Effector memory CD4-positive, alpha-beta T cell (primary cell): ENCODE results near the gene DVL1.

Experiments
- DNase-seq, 3 donors: peaks; one replicate each; pipeline ENCODE4 v3.0.0-alpha.2; 2020
- H3K27ac ChIP-seq: 2 replicates; pipeline ENCODE4 v1.7.0; 2013; ENCODE audit warnings: mild to moderate bottlenecking, low read length, moderate library complexity; ENCODE audit not compliant: insufficient read depth, poor library complexity, severe bottlenecking
- H3K27me3 ChIP-seq: replicated peaks from 2 replicates; pipeline ENCODE4 v1.7.0; 2013; ENCODE audit warnings: mild to moderate bottlenecking, low read length; ENCODE audit not compliant: insufficient read depth, control insufficient read depth, poor library complexity, severe bottlenecking
- H3K36me3 ChIP-seq: 2 replicates; pipeline ENCODE4 v1.7.0; 2013; ENCODE audit warnings: mild to moderate bottlenecking, low read length, moderate library complexity; ENCODE audit not compliant: control insufficient read depth, insufficient read depth
- H3K4me1 ChIP-seq: 2 replicates; pipeline ENCODE4 v1.7.0; 2013; ENCODE audit warnings: low read length, mild to moderate bottlenecking; ENCODE audit not compliant: control insufficient read depth, insufficient read depth, poor library complexity, severe bottlenecking
- H3K4me3 ChIP-seq: 2 replicates; pipeline ENCODE4 v1.7.0; 2013; ENCODE audit warnings: low read length, low read depth, mild to moderate bottlenecking; ENCODE audit not compliant: insufficient read depth, poor library complexity, severe bottlenecking
- H3K9me3 ChIP-seq: 2 replicates; pipeline ENCODE4 v1.7.0; 2013; ENCODE audit warnings: mild to moderate bottlenecking, low read length, moderate library complexity; ENCODE audit not compliant: control insufficient read depth
- total RNA-seq, 3 donors: gene quantifications; one replicate each; lab custom pipeline; 2026; lab: John Stamatoyannopoulos, UW

The DVL1 gene
- total RNA-seq, result 49.4 to 70.4 (median 59.2) reads per million in 3 donors

DNA sequence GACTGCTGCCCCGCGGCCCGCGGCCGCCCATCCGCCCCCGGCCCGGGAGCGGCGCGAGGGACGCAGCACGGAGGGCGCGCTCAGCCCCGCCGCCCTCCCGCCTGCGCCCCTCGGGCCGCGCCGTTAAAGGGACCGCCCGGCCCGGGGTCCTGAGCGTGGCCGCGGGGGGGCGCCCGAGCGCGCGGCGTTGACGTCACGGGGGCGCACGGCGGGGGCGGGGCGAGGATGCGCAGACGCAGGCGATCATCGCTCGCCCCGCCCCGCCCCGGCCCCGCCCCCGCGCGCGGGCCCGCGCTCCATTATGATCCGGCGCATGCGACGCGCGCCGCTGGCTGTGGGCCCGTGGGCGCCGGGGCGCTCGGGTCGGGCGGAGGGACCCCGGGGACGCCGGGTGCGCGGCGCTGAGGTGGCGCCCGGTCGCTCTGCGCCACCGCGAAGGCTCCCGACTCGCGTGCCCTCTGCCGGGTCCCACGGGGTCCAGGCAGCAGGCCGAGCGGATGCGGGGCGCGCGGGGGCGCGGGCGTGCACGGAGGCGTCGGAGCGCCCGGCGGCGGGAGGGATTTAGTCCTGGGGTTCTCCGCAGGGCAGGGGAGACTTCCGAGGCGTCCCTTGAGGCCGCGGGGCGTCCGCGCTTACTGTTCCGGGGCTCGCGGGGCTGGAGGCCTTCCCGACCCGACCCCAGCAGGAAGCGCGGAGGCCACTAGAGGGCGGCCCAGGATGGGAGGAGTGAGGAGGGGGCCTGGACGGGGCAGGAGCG is at the start of gene DVL1:
DVL1 (minus strand) TSS at position 163 of the 757 bp plus-strand sequence. CDS start 353 bp downstream, outside the sequence.
- peak within 1 kb of the TSS; percentile 70 for H3K27ac ChIP-seq
- H3K4me3 ChIP-seq, result peak within 1 kb of the TSS; percentile 60
- H3K36me3 ChIP-seq, result no peaks in the 10 kb centered on the region
- H3K4me1 ChIP-seq, result peaks cover 28% of the 10 kb centered on the region
- no peaks in the 10 kb centered on the region for H3K9me3 ChIP-seq
- DNase-seq, result peak; percentile 48 to 66 (median 64)
- peaks cover 21% of the 10 kb centered on the region for H3K27me3 ChIP-seq

- Histone ChIP-seq H3K4me1 (peaks cover 28% of the 10 kb centered on the region), H3K4me3 (peak overlapping the region; percentile 90), H3K27me3 (no peaks in the 10 kb centered on the region), H3K9me3 (no peaks in the 10 kb centered on the region), H3K36me3 (peaks cover 48% of the 10 kb centered on the region), H3K27ac (peak overlapping the region; percentile 80)
- DNase-seq, result no peak
Measured at GRCh38 chr1:1398677-1399186, 49.5 kb upstream of the DVL1 start.

- Histone ChIP-seq H3K27me3 (no peaks in the 10 kb centered on the region), H3K4me3 (peak overlapping the region; percentile 90), H3K36me3 (peaks cover 51% of the 10 kb centered on the region), H3K27ac (peak overlapping the region; percentile 80), H3K4me1 (peaks cover 28% of the 10 kb centered on the region), H3K9me3 (no peaks in the 10 kb centered on the region)
- DNase-seq, result no peak
Measured at GRCh38 chr1:1397839-1398523, 48.8 kb upstream of the DVL1 start.

DNA sequence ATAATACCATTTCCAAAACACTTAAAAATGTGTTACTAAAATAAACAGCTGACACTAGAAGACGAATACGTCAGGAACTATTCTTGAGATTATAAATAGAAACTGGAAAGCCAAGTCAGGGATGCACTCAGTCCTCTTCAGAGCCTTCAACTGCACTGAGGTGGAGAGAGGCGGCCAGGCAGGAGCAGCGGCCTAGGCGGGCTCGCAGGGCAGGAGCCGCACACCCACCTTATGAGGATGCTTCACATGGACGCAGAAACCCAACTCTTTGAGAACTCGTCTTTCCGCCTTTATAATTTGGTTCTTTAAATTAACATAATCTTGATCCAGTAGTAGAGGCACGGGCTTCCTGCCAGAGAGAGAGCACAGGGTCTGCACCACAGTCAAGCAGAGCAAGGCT is 45.9 kb upstream of the DVL1 start:
- Histone ChIP-seq H3K27ac (no peak overlapping the region), H3K36me3 (peaks cover 67% of the 10 kb centered on the region), H3K27me3 (no peaks in the 10 kb centered on the region), H3K4me3 (no peak overlapping the region), H3K4me1 (peaks cover 19% of the 10 kb centered on the region), H3K9me3 (no peaks in the 10 kb centered on the region)
- DNase-seq, result no peak

- H3K9me3 ChIP-seq, result no peaks in the 10 kb centered on the region
- H3K27ac ChIP-seq, result no peak overlapping the region
- peaks cover 14% of the 10 kb centered on the region for H3K4me1 ChIP-seq
- H3K36me3 ChIP-seq, result peaks cover 77% of the 10 kb centered on the region
- H3K4me3 ChIP-seq, result no peak overlapping the region
- DNase-seq, result no peak
- no peaks in the 10 kb centered on the region for H3K27me3 ChIP-seq
Measured at GRCh38 chr1:1394116-1394515, 44.9 kb upstream of the DVL1 start.

- Histone ChIP-seq H3K36me3 (peaks cover 81% of the 10 kb centered on the region), H3K4me1 (peaks cover 11% of the 10 kb centered on the region), H3K27ac (no peak overlapping the region), H3K27me3 (no peaks in the 10 kb centered on the region), H3K9me3 (no peaks in the 10 kb centered on the region), H3K4me3 (no peak overlapping the region)
- no peak for DNase-seq
Measured at GRCh38 chr1:1393428-1393827, 44.2 kb upstream of the DVL1 start.

- Histone ChIP-seq H3K4me3 (no peak overlapping the region), H3K36me3 (peaks cover 83% of the 10 kb centered on the region), H3K9me3 (no peaks in the 10 kb centered on the region), H3K4me1 (peaks cover 7% of the 10 kb centered on the region), H3K27me3 (no peaks in the 10 kb centered on the region), H3K27ac (no peak overlapping the region)
- no peak for DNase-seq
Measured at GRCh38 chr1:1393014-1393413, 43.8 kb upstream of the DVL1 start.

DNA sequence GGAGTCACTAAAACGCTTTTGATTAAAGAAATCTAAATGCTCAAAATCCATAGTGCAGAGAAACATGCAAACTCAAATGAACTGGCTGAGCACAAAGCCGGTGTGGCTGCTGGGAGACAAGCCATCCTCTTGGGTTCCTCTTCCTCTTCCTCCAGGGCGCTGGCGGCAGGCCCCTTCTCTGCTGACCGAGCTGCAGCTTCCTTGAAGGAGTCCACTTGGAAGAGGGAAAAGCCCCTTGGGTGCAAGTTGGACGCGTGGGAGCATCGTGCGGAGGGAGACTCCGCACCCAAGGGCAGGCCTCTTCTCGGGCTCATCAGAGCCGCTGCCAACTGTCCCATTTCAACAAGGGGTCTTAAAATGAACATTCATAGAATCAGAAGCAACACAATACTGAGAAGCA is 42.0 kb upstream of the DVL1 start:
- Histone ChIP-seq H3K27me3 (no peaks in the 10 kb centered on the region), H3K9me3 (no peaks in the 10 kb centered on the region), H3K4me3 (no peak overlapping the region), H3K4me1 (no peaks in the 10 kb centered on the region), H3K36me3 (peaks cover 89% of the 10 kb centered on the region), H3K27ac (no peak overlapping the region)
- no peak for DNase-seq

GRCh38 chr1:1390675-1391074 is 41.5 kb upstream of the DVL1 start:
- no peaks in the 10 kb centered on the region for H3K27me3 ChIP-seq
- H3K4me1 ChIP-seq, result no peaks in the 10 kb centered on the region
- no peaks in the 10 kb centered on the region for H3K9me3 ChIP-seq
- H3K27ac ChIP-seq, result no peak overlapping the region
- H3K36me3 ChIP-seq, result peaks cover 94% of the 10 kb centered on the region
- no peak overlapping the region for H3K4me3 ChIP-seq
- DNase-seq, result no peak

GRCh38 chr1:1388078-1388472 is 38.9 kb upstream of the DVL1 start:
- Histone ChIP-seq H3K36me3 (peaks cover 74% of the 10 kb centered on the region), H3K4me3 (no peak overlapping the region), H3K4me1 (no peaks in the 10 kb centered on the region), H3K27ac (no peak overlapping the region), H3K9me3 (no peaks in the 10 kb centered on the region), H3K27me3 (no peaks in the 10 kb centered on the region)
- no peak for DNase-seq
